ENCODE results near the gene FIGLA. TPM values are rescaled to one million over a fixed set of nuclear protein-coding genes. Genes with fewer than 3 reads are reported as not detected.

FIGLA gene
- total RNA-seq, 4 donors from 2014 or later, result not detected

DNA sequence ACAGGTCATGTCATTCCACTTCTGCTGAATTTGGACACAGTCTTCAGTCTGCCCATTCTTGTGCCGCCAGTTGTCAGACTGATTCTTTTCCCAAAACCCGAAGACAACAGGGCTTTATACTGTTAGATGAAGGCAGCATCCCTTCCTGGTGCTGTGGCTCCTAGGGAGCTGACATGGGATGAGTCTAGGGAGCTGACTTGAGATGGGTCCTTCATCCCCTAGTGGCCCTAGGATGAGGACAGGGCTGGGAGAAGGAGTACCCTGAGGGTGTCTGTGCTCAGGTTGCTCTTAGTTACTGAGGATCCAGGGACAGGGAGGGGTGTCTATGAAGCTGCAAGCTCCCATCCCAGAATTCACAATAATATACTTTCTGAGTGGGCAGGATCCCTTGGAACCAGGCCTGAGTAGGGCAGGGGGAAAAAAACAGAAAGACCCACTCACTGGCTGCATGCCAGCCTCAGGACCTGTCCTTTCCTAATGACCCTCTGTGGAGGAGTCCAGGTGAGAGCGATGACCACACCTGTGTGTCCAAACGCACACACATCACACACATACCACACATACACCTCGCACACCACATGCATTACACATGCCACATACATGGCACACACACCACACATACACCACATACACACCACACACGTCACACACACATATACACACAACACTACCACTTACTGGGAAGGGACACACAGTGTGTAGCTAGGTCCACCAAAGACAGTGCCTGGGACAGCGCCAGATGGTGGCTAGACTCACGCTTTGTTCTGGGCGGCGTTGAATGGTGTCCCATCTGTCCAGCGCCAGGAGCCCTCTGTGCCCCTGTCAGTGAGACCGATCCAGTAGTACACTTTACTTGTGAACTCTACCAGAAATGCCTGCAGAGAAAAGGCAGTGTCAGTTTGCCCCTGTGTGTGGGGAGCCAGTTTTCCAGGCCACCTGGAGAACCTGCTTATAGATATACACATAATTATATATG is 18.8 kb upstream of the FIGLA start:
- TF ChIP-seq, protein P1, sequence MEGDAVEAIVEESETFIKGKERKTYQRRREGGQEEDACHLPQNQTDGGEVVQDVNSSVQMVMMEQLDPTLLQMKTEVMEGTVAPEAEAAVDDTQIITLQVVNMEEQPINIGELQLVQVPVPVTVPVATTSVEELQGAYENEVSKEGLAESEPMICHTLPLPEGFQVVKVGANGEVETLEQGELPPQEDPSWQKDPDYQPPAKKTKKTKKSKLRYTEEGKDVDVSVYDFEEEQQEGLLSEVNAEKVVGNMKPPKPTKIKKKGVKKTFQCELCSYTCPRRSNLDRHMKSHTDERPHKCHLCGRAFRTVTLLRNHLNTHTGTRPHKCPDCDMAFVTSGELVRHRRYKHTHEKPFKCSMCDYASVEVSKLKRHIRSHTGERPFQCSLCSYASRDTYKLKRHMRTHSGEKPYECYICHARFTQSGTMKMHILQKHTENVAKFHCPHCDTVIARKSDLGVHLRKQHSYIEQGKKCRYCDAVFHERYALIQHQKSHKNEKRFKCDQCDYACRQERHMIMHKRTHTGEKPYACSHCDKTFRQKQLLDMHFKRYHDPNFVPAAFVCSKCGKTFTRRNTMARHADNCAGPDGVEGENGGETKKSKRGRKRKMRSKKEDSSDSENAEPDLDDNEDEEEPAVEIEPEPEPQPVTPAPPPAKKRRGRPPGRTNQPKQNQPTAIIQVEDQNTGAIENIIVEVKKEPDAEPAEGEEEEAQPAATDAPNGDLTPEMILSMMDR (IDR thresholded peaks at IDR 0.05), result no peak
- DNase-seq (ENCODE audit: low spot score) (no peak), ATAC-seq (ENCODE audit: low FRiP score) (no peak)

DNA sequence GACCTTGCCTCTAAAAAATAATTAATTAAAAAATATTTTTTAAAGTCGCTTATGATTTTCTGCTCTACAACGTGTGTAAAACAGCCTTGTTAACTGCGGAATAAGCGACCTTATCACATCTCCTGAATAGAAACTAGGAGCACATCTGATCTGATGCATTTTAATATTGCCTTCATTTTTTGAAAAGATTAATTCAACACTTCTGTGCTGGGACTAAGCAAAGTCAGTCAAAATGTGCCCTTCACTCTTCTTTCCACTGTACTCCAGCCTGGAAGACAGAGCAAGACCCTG is 17.3 kb upstream of the FIGLA start:
- ATAC-seq (ENCODE audit: low FRiP score) (no peak), DNase-seq (ENCODE audit: low spot score) (no peak)
- TF ChIP-seq, protein P1 (IDR thresholded peaks at IDR 0.05), result no peak

DNA sequence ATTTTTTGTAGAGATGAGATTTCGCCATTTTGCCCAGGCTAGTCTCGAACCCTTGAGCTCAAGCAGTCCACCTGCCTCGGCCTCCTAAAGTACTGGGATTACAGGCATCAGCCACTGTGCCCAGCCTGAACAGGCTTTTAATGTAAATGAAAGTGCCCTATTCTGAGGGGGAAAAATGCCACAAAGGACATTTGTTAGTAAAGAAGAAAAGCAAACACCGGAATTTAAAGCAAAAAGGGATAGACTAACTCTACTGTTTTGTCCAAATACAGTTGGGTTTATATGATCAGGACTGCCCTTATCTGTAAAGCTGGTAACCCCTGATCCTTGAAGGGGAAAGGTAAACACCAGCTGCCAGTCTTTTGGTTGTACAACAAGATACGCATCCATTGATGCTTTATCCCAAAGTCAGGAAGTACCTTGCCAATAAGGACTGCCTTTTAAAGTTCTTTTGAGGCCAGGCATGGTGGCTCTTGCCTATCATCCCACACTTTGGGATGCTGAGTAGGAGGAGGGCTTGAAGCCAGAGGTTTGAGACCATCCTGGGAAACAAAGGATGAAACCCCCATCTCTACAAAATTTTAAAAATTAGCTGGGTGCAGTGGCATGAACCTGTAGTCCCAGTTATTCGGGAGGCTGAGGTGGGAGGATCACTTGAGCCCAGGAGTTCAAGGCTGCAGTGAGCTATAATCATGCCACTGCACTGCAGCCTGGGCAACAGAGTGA is 16.8 kb upstream of the FIGLA start:
- DNase-seq (ENCODE audit: low spot score) (no peak), ATAC-seq (ENCODE audit: low FRiP score) (no peak)
- TF ChIP-seq, protein P1 (IDR thresholded peaks at IDR 0.05), result no peak

DNA sequence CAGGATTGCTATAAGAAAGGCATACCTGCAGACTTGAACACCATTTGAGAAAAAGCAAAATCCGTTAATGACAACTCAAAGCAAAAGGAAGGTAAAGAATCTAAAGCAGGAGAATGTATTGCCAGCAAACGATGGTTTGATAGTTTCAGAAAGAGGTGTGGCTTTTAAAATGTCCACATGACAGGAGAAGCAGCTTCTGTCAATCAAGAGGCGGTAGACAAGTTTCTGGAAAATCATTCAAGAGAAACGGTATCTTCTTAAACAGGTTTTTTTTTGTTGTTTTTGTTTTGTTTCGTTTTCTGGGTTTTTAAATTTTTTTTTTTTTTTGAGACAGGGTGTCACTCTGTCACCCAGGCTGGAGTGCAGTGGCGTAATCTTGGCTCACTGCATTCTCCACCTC is 16.2 kb upstream of the FIGLA start:
- TF ChIP-seq, protein P1 (IDR thresholded peaks at IDR 0.05), result no peak
- DNase-seq (ENCODE audit: low spot score) (no peak), ATAC-seq (ENCODE audit: low FRiP score) (no peak)

DNA sequence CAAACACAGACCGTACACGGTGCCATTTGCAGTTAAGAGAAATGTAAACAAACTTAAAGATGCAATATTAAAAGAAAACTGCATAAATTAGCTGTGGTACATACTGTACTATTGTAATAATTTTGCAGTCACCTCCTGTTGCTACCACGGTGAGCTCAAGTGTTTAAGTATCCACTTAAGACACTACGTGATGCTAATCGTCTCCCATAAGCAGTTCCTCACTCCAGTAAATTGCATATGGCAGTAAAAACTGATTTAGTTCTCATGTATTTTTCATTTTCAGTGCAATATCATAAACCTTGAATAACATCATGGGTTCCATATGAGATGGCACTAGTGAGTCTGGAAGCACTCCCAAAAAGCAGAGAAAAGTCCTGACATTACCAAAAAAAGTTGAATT is 15.6 kb upstream of the FIGLA start:
- TF ChIP-seq, protein P1 (IDR thresholded peaks at IDR 0.05), result no peak
- no peak for DNase-seq (ENCODE audit: low spot score)
- no peak for ATAC-seq (ENCODE audit: low FRiP score)

DNA sequence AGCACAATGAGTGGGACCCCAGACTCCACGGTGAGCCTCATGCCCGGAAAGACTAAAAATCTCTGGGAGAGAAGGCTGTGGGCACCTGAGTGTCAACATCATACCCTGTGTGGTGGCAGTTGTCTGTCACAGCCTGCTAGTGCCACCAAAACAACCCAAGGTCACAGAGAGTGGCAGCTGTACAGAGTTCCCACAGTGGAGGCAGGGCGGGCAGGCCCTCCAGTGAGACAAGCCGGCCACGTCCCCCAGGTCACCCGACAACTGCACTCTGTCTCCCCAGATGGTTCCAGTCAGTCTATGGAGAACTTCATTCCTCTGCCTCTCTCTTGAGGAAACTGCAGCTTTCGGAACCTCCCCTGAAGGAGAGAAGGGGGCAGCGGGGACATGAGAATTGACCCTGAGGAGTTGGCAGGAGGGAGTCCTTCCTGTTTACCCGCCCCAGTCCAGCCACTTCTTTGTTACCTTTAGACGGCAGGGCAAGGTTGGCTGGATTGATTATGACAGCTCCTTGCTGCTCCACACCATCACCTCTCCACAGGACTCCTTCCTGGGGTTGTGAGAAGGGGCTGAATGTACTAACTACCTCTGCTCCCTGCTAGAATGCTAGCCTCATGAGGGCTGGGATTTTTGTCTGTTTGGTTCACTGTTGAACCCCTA is 11.3 kb upstream of the FIGLA start:
- ATAC-seq (ENCODE audit: low FRiP score) (no peak), DNase-seq (ENCODE audit: low spot score) (no peak)
- TF ChIP-seq, protein P1 (IDR thresholded peaks at IDR 0.05), result no peak
